Measurements from ENCODE around the gene KIF5C.

DNA sequence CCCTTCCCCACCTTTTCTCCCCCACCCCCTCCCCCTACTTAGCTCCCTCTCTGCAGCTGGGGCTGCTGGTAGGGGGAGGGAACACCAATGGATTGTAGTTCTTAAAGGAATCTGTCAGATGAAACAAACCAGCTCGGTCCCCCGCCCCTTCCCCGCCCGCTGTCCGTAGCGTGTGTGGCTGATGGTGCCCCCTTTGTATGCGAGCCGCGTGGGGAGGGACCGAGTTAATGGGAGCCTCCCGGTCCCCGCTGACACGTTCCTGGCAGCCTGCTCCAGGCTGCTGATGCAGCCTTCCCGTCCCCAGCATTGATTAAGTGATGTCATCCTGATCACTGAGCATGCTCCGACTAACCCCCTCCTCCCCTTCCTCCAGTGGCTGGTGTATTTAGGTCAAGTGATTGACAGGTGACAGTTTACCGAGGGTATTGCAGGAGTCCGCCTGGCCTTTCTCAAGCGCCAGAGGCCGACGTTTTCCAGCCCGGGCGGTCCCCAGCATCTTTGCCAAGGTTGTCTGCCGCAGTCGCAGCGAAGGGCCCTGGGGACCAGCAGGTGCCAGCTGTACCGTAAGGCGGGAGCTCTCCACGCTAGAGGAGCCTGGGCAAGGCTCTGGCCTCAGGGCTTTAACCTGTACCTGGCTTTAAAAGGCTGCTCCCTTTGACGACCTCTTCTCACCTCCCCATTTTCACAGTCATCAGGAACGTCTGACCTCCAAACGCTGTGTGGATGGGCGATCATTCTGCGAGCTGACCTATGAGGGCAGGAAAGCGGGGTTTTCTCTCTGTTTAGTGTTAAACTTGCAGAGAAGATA is 1.8 kb downstream of the KIF5C start:
- TF ChIP-seq, protein P1, sequence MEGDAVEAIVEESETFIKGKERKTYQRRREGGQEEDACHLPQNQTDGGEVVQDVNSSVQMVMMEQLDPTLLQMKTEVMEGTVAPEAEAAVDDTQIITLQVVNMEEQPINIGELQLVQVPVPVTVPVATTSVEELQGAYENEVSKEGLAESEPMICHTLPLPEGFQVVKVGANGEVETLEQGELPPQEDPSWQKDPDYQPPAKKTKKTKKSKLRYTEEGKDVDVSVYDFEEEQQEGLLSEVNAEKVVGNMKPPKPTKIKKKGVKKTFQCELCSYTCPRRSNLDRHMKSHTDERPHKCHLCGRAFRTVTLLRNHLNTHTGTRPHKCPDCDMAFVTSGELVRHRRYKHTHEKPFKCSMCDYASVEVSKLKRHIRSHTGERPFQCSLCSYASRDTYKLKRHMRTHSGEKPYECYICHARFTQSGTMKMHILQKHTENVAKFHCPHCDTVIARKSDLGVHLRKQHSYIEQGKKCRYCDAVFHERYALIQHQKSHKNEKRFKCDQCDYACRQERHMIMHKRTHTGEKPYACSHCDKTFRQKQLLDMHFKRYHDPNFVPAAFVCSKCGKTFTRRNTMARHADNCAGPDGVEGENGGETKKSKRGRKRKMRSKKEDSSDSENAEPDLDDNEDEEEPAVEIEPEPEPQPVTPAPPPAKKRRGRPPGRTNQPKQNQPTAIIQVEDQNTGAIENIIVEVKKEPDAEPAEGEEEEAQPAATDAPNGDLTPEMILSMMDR (IDR thresholded peaks at IDR 0.05), result no peak
- TF ChIP-seq ZFX (IDR thresholded peaks at IDR 0.05; ENCODE audit: borderline replicate concordance), result no peak
